NCI-H510A (cell line): ENCODE data around the gene DPY19L2.
"Not testable (repeated sequence)": the region's sequence is repeated elsewhere in the genome, so short reads cannot be mapped to it uniquely, and the experiment has no call there.

Experiments
- DNase-seq: peaks from one replicate; lab custom pipeline; 2025; lab: John Stamatoyannopoulos, UW

DPY19L2 gene

GRCh38 chr12:63668028-63668799 is at the start of gene DPY19L2:
TSS of gene DPY19L2 (minus strand) at chr12:63668493. CDS start at chr12:63668393, 100 bp downstream.
- peak; percentile 75 for DNase-seq

GRCh38 chr12:63716891-63717290 is 48.6 kb upstream of the DPY19L2 start:
- not testable (repeated sequence) for DNase-seq

GRCh38 chr12:63715107-63715625 is 46.9 kb upstream of the DPY19L2 start:
- not testable (repeated sequence) for DNase-seq

GRCh38 chr12:63714409-63714808 is 46.1 kb upstream of the DPY19L2 start:
- not testable (repeated sequence) for DNase-seq

GRCh38 chr12:63713681-63714075 is 45.4 kb upstream of the DPY19L2 start:
- DNase-seq: not testable (repeated sequence)

GRCh38 chr12:63712979-63713680 is 44.8 kb upstream of the DPY19L2 start:
- not testable (repeated sequence) for DNase-seq

- not testable (repeated sequence) for DNase-seq
Measured at GRCh38 chr12:63712376-63712974, 44.2 kb upstream of the DPY19L2 start.

GRCh38 chr12:63711339-63711738 is 43.0 kb upstream of the DPY19L2 start:
- not testable (repeated sequence) for DNase-seq

GRCh38 chr12:63706336-63706735 is 38.0 kb upstream of the DPY19L2 start:
- DNase-seq: no peak

- DNase-seq: not testable (repeated sequence)
Measured at GRCh38 chr12:63699678-63700382, 31.5 kb upstream of the DPY19L2 start.

GRCh38 chr12:63699011-63699410 is 30.7 kb upstream of the DPY19L2 start:
- DNase-seq: not testable (repeated sequence)

GRCh38 chr12:63690837-63691236 is 22.5 kb upstream of the DPY19L2 start:
- DNase-seq: not testable (repeated sequence)

GRCh38 chr12:63689141-63689540 is 20.8 kb upstream of the DPY19L2 start:
- not testable (repeated sequence) for DNase-seq

- not testable (repeated sequence) for DNase-seq
Measured at GRCh38 chr12:63686623-63687022, 18.3 kb upstream of the DPY19L2 start.

GRCh38 chr12:63685789-63686188 is 17.5 kb upstream of the DPY19L2 start:
- not testable (repeated sequence) for DNase-seq

- DNase-seq: not testable (repeated sequence)
Measured at GRCh38 chr12:63682617-63683016, 14.3 kb upstream of the DPY19L2 start.

- DNase-seq: not testable (repeated sequence)
Measured at GRCh38 chr12:63680758-63681157, 12.5 kb upstream of the DPY19L2 start.

GRCh38 chr12:63672550-63672949 is 4.3 kb upstream of the DPY19L2 start:
- DNase-seq: not testable (repeated sequence)

GRCh38 chr12:63669936-63670335 is 1.6 kb upstream of the DPY19L2 start:
- not testable (repeated sequence) for DNase-seq

- DNase-seq: not testable (repeated sequence)
Measured at GRCh38 chr12:63669427-63669826, 1.1 kb upstream of the DPY19L2 start.

GRCh38 chr12:63668800-63669365 is 590 bp upstream of the DPY19L2 start:
- DNase-seq: peak; percentile 15
